HepG2 (cell line): ENCODE results near the gene TP73. TPM values are rescaled to one million over a fixed set of nuclear protein-coding genes. Genes with fewer than 3 reads are reported as not detected.

Experiments
- NONO ChIP-seq, 2 experiments: fragments of 450-650 bp in 1 of 2; sonication (generic) in 1 of 2; formaldehyde crosslinking in 1 of 2; IDR thresholded peaks in 1 of 2; conservative IDR thresholded peaks in 1 of 2; 2 replicates each; pipeline versions ENCODE4 v1.6.1 to v1.8.0; 2017 to 2022; ENCODE audit warnings: mild to moderate bottlenecking in 1 of 2, missing genetic modification reagents in 1 of 2, moderate library complexity in 1 of 2
- POLR2AphosphoS5 ChIP-seq: IDR thresholded peaks from 2 replicates; pipeline ENCODE4 v1.6.1; 2012; ENCODE audit warnings: low read depth, low read length
- SAFB2 ChIP-seq: sonication (generic); formaldehyde crosslinking; IDR thresholded peaks from 2 replicates; pipeline ENCODE4 v1.5.1; 2020; ENCODE audit warnings: missing genetic modification reagents, low read depth, mild to moderate bottlenecking, borderline replicate concordance
- SNAI1 ChIP-seq: sonication (generic); formaldehyde crosslinking; IDR thresholded peaks from 2 replicates; pipeline ENCODE4 v1.5.0; 2020; ENCODE audit warnings: mild to moderate bottlenecking, missing genetic modification reagents, borderline replicate concordance
- STAG1 ChIP-seq: sonication (generic); formaldehyde crosslinking; IDR thresholded peaks from 2 replicates; pipeline ENCODE4 v1.4.0; 2020; ENCODE audit warnings: missing genetic modification reagents
- ZC3H13 ChIP-seq: sonication (generic); formaldehyde crosslinking; IDR thresholded peaks from 2 replicates; pipeline ENCODE4 v1.8.1; 2023; ENCODE audit warnings: mild to moderate bottlenecking, missing genetic modification reagents, moderate library complexity
- ZNF558 ChIP-seq: sonication (generic); formaldehyde crosslinking; IDR thresholded peaks from 2 replicates; pipeline ENCODE4 v1.9.0; 2022; ENCODE audit warnings: mild to moderate bottlenecking, missing genetic modification reagents, borderline replicate concordance
- polyA plus RNA-seq, 8 experiments: library from polyadenylated mRNA; depleted of rRNA in 3 of 8; stranded (reverse) in 7 of 8; unstranded in 1 of 8; fragments of >200 nt; fragmentation: Illumina TruSeq in 4 of 8; extraction: Trizol in 4 of 8; gene quantifications; 2 replicates each; pipeline versions ENCODE4 v1.2.1 to v1.2.3, GENCODE V29; 2011 to 2016; ENCODE audit warnings: low read depth in 4 of 8, missing spikeins in 1 of 8, mixed read lengths in 1 of 8; ENCODE audit not compliant: insufficient read depth in 1 of 8
- total RNA-seq, 5 experiments: library from RNA; depleted of rRNA; stranded (reverse); fragments of >200 nt; fragmentation: Illumina TruSeq; extraction: Trizol; gene quantifications; 2 replicates each; pipeline ENCODE4 v1.2.3, GENCODE V29; 2016; ENCODE audit warnings: low read depth in 1 of 5
- TF ChIP-seq, protein P1 (sequence below): sonication (generic); formaldehyde crosslinking; IDR thresholded peaks from 2 replicates; pipeline ENCODE4 v1.4.0; 2020; ENCODE audit warnings: missing genetic modification reagents, borderline replicate concordance
- TF ChIP-seq, protein P2 (sequence below): sonication (generic); formaldehyde crosslinking; IDR thresholded peaks from 2 replicates; pipeline ENCODE4 v1.8.0; 2022; ENCODE audit warnings: low read depth, missing genetic modification reagents
- TF ChIP-seq, protein P3 (sequence below): sonication (generic); formaldehyde crosslinking; IDR thresholded peaks from 2 replicates; pipeline ENCODE4 v1.5.0; 2020; ENCODE audit warnings: mild to moderate bottlenecking, missing genetic modification reagents, borderline replicate concordance
- TF ChIP-seq, protein P4 (sequence below): sonication (generic); formaldehyde crosslinking; IDR thresholded peaks from 2 replicates; pipeline ENCODE4 v1.9.0; 2022; ENCODE audit warnings: low read depth, missing genetic modification reagents

Gene TP73
- total and polyA plus RNA-seq, 2 of the 13 experiments (the other 11 are each of a cell fraction or from before 2014, with no cell fraction given) = 0.49 to 1.1 TPM

DNA sequence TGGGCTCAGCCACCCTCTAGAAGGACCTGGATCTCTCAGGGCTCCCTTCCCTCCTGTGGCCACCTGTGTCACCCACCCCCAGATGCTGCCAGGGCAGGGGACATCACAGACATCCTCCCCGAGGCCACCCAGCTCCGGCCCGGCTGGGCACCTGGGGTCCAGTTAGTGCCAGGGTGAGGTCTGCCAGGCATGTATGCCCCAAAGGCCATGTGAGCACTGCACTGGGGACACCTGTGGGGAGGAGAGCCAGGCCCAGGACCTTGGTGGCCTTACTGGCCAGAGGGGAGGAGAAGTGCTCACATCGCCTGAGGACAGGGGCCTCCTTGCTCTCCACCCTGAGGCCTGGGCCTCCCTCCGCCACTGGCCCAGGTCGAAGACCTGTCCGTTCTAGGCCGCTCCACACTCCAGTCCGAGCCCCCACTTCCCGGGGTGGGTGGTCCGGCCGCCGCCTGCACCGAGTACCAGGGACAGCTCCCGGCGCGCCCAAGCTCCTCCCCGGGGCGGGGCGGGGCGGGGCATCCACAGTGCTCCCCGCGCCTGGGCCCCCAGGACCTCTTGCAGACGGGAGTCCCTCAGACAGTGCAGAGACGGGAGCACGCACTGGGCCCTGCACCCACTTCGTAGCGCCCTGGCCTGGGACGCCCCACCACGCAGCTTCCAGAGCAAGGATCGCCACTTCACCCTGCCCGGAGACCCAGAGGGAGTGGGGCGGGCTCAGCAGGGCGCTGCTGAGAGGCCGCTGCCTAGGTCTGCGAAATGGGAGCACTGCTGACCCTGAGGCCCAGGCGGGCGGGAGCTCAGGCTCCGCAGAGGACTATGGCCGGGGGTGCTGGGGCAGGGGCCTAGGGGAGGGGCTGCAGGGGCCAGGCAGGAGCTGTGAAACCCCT lies 65.6 kb downstream of the TP73 start (continued):
- TF ChIP-seq NONO (IDR thresholded peaks at IDR 0.05) = no peak
- no peak for TF ChIP-seq NONO (CRISPR knock-in tag; conservative IDR thresholded peaks at IDR 0.05)
- TF ChIP-seq, protein P1, sequence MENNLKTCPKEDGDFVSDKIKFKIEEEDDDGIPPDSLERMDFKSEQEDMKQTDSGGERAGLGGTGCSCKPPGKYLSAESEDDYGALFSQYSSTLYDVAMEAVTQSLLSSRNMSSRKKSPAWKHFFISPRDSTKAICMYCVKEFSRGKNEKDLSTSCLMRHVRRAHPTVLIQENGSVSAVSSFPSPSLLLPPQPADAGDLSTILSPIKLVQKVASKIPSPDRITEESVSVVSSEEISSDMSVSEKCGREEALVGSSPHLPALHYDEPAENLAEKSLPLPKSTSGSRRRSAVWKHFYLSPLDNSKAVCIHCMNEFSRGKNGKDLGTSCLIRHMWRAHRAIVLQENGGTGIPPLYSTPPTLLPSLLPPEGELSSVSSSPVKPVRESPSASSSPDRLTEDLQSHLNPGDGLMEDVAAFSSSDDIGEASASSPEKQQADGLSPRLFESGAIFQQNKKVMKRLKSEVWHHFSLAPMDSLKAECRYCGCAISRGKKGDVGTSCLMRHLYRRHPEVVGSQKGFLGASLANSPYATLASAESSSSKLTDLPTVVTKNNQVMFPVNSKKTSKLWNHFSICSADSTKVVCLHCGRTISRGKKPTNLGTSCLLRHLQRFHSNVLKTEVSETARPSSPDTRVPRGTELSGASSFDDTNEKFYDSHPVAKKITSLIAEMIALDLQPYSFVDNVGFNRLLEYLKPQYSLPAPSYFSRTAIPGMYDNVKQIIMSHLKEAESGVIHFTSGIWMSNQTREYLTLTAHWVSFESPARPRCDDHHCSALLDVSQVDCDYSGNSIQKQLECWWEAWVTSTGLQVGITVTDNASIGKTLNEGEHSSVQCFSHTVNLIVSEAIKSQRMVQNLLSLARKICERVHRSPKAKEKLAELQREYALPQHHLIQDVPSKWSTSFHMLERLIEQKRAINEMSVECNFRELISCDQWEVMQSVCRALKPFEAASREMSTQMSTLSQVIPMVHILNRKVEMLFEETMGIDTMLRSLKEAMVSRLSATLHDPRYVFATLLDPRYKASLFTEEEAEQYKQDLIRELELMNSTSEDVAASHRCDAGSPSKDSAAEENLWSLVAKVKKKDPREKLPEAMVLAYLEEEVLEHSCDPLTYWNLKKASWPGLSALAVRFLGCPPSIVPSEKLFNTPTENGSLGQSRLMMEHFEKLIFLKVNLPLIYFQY (CRISPR knock-in tag) = no peak
- TF ChIP-seq POLR2AphosphoS5 = no peak
- TF ChIP-seq SAFB2 (CRISPR knock-in tag) = no peak
- peak; percentile 77; the same call in 1 of the 2 replicates for TF ChIP-seq ZNF558 (CRISPR knock-in tag)
- TF ChIP-seq STAG1 (CRISPR knock-in tag) = no peak
- no peak for TF ChIP-seq SNAI1 (CRISPR knock-in tag)
- TF ChIP-seq, protein P2, sequence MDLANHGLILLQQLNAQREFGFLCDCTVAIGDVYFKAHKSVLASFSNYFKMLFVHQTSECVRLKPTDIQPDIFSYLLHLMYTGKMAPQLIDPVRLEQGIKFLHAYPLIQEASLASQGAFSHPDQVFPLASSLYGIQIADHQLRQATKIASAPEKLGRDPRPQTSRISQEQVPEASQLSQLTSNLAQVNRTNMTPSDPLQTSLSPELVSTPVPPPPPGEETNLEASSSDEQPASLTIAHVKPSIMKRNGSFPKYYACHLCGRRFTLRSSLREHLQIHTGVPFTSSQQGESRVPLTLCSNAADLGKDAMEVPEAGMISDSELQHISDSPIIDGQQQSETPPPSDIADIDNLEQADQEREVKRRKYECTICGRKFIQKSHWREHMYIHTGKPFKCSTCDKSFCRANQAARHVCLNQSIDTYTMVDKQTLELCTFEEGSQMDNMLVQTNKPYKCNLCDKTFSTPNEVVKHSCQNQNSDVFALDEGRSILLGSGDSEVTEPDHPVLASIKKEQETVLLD (CRISPR knock-in tag) = no peak
- TF ChIP-seq, protein P3, sequence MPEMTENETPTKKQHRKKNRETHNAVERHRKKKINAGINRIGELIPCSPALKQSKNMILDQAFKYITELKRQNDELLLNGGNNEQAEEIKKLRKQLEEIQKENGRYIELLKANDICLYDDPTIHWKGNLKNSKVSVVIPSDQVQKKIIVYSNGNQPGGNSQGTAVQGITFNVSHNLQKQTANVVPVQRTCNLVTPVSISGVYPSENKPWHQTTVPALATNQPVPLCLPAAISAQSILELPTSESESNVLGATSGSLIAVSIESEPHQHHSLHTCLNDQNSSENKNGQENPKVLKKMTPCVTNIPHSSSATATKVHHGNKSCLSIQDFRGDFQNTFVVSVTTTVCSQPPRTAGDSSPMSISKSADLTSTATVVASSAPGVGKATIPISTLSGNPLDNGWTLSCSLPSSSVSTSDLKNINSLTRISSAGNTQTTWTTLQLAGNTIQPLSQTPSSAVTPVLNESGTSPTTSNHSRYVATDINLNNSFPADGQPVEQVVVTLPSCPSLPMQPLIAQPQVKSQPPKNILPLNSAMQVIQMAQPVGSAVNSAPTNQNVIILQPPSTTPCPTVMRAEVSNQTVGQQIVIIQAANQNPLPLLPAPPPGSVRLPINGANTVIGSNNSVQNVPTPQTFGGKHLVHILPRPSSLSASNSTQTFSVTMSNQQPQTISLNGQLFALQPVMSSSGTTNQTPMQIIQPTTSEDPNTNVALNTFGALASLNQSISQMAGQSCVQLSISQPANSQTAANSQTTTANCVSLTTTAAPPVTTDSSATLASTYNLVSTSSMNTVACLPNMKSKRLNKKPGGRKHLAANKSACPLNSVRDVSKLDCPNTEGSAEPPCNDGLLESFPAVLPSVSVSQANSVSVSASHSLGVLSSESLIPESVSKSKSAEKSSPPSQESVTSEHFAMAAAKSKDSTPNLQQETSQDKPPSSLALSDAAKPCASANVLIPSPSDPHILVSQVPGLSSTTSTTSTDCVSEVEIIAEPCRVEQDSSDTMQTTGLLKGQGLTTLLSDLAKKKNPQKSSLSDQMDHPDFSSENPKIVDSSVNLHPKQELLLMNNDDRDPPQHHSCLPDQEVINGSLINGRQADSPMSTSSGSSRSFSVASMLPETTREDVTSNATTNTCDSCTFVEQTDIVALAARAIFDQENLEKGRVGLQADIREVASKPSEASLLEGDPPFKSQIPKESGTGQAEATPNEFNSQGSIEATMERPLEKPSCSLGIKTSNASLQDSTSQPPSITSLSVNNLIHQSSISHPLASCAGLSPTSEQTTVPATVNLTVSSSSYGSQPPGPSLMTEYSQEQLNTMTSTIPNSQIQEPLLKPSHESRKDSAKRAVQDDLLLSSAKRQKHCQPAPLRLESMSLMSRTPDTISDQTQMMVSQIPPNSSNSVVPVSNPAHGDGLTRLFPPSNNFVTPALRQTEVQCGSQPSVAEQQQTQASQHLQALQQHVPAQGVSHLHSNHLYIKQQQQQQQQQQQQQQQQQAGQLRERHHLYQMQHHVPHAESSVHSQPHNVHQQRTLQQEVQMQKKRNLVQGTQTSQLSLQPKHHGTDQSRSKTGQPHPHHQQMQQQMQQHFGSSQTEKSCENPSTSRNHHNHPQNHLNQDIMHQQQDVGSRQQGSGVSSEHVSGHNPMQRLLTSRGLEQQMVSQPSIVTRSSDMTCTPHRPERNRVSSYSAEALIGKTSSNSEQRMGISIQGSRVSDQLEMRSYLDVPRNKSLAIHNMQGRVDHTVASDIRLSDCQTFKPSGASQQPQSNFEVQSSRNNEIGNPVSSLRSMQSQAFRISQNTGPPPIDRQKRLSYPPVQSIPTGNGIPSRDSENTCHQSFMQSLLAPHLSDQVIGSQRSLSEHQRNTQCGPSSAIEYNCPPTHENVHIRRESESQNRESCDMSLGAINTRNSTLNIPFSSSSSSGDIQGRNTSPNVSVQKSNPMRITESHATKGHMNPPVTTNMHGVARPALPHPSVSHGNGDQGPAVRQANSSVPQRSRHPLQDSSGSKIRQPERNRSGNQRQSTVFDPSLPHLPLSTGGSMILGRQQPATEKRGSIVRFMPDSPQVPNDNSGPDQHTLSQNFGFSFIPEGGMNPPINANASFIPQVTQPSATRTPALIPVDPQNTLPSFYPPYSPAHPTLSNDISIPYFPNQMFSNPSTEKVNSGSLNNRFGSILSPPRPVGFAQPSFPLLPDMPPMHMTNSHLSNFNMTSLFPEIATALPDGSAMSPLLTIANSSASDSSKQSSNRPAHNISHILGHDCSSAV (CRISPR knock-in tag) = no peak
- TF ChIP-seq, protein P4, sequence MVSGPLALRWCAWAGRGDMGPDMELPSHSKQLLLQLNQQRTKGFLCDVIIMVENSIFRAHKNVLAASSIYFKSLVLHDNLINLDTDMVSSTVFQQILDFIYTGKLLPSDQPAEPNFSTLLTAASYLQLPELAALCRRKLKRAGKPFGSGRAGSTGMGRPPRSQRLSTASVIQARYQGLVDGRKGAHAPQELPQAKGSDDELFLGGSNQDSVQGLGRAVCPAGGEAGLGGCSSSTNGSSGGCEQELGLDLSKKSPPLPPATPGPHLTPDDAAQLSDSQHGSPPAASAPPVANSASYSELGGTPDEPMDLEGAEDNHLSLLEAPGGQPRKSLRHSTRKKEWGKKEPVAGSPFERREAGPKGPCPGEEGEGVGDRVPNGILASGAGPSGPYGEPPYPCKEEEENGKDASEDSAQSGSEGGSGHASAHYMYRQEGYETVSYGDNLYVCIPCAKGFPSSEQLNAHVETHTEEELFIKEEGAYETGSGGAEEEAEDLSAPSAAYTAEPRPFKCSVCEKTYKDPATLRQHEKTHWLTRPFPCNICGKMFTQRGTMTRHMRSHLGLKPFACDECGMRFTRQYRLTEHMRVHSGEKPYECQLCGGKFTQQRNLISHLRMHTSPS = no peak
- TF ChIP-seq ZC3H13 (CRISPR knock-in tag) = no peak
